ENCODE data around the gene ZNF629.

Gene ZNF629

GRCh38 chr16:30731411-30731810, 55.6 kb downstream of the ZNF629 start:
- TF ChIP-seq EZH2phosphoT487 (IDR thresholded peaks at IDR 0.05; ENCODE audit: low read depth) (no peak), CTCF (IDR thresholded peaks at IDR 0.05; ENCODE audit: low read depth, low read length) (no peak)
- H2AFZ ChIP-seq (ENCODE audit: low read depth, low read length): no peak overlapping the region
- H3K4me1 ChIP-seq (ENCODE audit: low read length): peaks cover 5% of the 10 kb centered on the region; the same call in 1 of the 2 replicates
- H3K9me3 ChIP-seq (ENCODE audit: insufficient read depth, low read length): no peaks in the 10 kb centered on the region
- H3K36me3 ChIP-seq (replicated peaks; ENCODE audit: low read depth, low read length): peaks cover 56% of the 10 kb centered on the region
- peak overlapping the region; percentile 28; the same call in 1 of the 2 replicates for H3K27ac ChIP-seq (ENCODE audit: low read length)
- no peak overlapping the region for H3K4me3 ChIP-seq (ENCODE audit: low read length)
- no peaks in the 10 kb centered on the region for H3K27me3 ChIP-seq (ENCODE audit: low read depth, low read length)
- H3K79me2 ChIP-seq (ENCODE audit: low read length): peaks cover 15% of the 10 kb centered on the region
- H3K9ac ChIP-seq (ENCODE audit: low read length): no peak overlapping the region
- H3K4me2 ChIP-seq (ENCODE audit: low read length): no peak overlapping the region
- no peaks in the 10 kb centered on the region for H4K20me1 ChIP-seq (ENCODE audit: insufficient read depth, low read length)

- no peak overlapping the region for H3K4me2 ChIP-seq (ENCODE audit: low read length)
- no peak overlapping the region for H3K9ac ChIP-seq (ENCODE audit: low read length)
Measured at GRCh38 chr16:30728899-30729672, 57.9 kb downstream of the ZNF629 start.

More at GRCh38 chr16:30728899-30729672, 57.9 kb downstream of the ZNF629 start:
- no peaks in the 10 kb centered on the region for H3K27me3 ChIP-seq (ENCODE audit: low read depth, low read length)
- TF ChIP-seq CTCF (IDR thresholded peaks at IDR 0.05; ENCODE audit: low read depth, low read length) (no peak), EZH2phosphoT487 (IDR thresholded peaks at IDR 0.05; ENCODE audit: low read depth) (no peak)
- H3K4me3 ChIP-seq (ENCODE audit: low read length): no peak overlapping the region
- H3K36me3 ChIP-seq (replicated peaks; ENCODE audit: low read depth, low read length): peaks cover 63% of the 10 kb centered on the region
- H3K4me1 ChIP-seq (ENCODE audit: low read length): peaks cover 12% of the 10 kb centered on the region
- no peaks in the 10 kb centered on the region for H4K20me1 ChIP-seq (ENCODE audit: insufficient read depth, low read length)
- no peaks in the 10 kb centered on the region for H3K9me3 ChIP-seq (ENCODE audit: insufficient read depth, low read length)
- H3K79me2 ChIP-seq (ENCODE audit: low read length): peaks cover 26% of the 10 kb centered on the region
- no peak overlapping the region for H2AFZ ChIP-seq (ENCODE audit: low read depth, low read length)
- H3K27ac ChIP-seq (ENCODE audit: low read length): no peak overlapping the region
